HG02678 (cell line): ENCODE measurements around the gene LRRC28.

Source experiments
- ATAC-seq: cut with Tn5 transposase; IDR thresholded peaks from one replicate; pipeline ENCODE4 v1.9.1; 2021; ENCODE audit warnings: mild to moderate bottlenecking, moderate library complexity; ENCODE audit not compliant: unreplicated experiment

LRRC28 gene

GRCh38 chr15:99414755-99415731, 163.8 kb downstream of the LRRC28 start:
- ATAC-seq = no peak

- ATAC-seq = no peak
These were observed 165.2 kb downstream of the LRRC28 start for GRCh38 chr15:99416191-99417188.

- no peak for ATAC-seq
These were observed 169.9 kb downstream of the LRRC28 start for GRCh38 chr15:99421172-99421656.

- no peak for ATAC-seq
These were observed 170.5 kb downstream of the LRRC28 start for GRCh38 chr15:99421758-99422157.

GRCh38 chr15:99423186-99424130, 172.2 kb downstream of the LRRC28 start:
- no peak for ATAC-seq

- no peak for ATAC-seq
These were observed 172.9 kb downstream of the LRRC28 start for GRCh38 chr15:99424131-99424571.

GRCh38 chr15:99424978-99425656, 173.8 kb downstream of the LRRC28 start:
- ATAC-seq = peak; percentile 78

- ATAC-seq = no peak
These were observed 174.5 kb downstream of the LRRC28 start for GRCh38 chr15:99425657-99426301.

GRCh38 chr15:99426431-99427105, 175.3 kb downstream of the LRRC28 start:
- no peak for ATAC-seq

- ATAC-seq = no peak
These were observed 175.9 kb downstream of the LRRC28 start for GRCh38 chr15:99427210-99427609.

GRCh38 chr15:99427668-99428361, 176.5 kb downstream of the LRRC28 start:
- no peak for ATAC-seq

GRCh38 chr15:99429681-99430081, 178.4 kb downstream of the LRRC28 start:
- ATAC-seq = no peak

- no peak for ATAC-seq
These were observed 179.7 kb downstream of the LRRC28 start for GRCh38 chr15:99430881-99431401.

GRCh38 chr15:99431661-99432091, 180.4 kb downstream of the LRRC28 start:
- no peak for ATAC-seq

GRCh38 chr15:99432271-99433025, 181.2 kb downstream of the LRRC28 start:
- no peak for ATAC-seq

- ATAC-seq = no peak
These were observed 181.9 kb downstream of the LRRC28 start for GRCh38 chr15:99433026-99433756.
